AG04450 (cell line): ENCODE measurements around the gene RYR3. TPM values are rescaled to one million over a fixed set of nuclear protein-coding genes. Genes with fewer than 3 reads are reported as not detected.

ENCODE experiments used
- CTCF ChIA-PET: fragments of 300-600, 350-600 bp; formaldehyde crosslinking; extraction: SDS; loops from one replicate; lab custom pipeline; 2022; ENCODE audit warnings: antibody characterized with exemption, inconsistent platforms; lab: Charles Lee
- POLR2A ChIA-PET: fragments of 350-600 bp; formaldehyde crosslinking; extraction: SDS; loops from one replicate; lab custom pipeline; 2021; ENCODE audit warnings: antibody characterized with exemption, inconsistent platforms; lab: Yijun Ruan, JAX
- DNase-seq: peaks from one replicate; pipeline ENCODE4 v3.0.0-alpha.2; 2011; ENCODE audit warnings: low read depth, low spot score
- H3K27ac ChIP-seq: one replicate; pipeline ENCODE4 v1.5.1; 2012; ENCODE audit warnings: low read depth, low read length, control low read depth
- H3K27me3 ChIP-seq: one replicate; pipeline ENCODE4 v1.6.0; 2012; ENCODE audit warnings: low read length; ENCODE audit not compliant: control insufficient read depth, insufficient read depth
- H3K4me3 ChIP-seq: 2 replicates; pipeline ENCODE4 v1.5.1; 2011; ENCODE audit warnings: mild to moderate bottlenecking, low read depth, low read length, control low read depth
- H3K9me3 ChIP-seq: 2 replicates; pipeline ENCODE4 v1.5.1; 2012; ENCODE audit warnings: low read length; ENCODE audit not compliant: control insufficient read depth, insufficient read depth
- CTCF ChIP-seq: IDR thresholded peaks from 2 replicates; pipeline ENCODE4 v1.5.1; 2011; ENCODE audit warnings: low read depth, low read length, control low read depth, inconsistent platforms
- polyA plus RNA-seq: library from polyadenylated mRNA; depleted of rRNA; stranded (reverse); fragments of >200 nt; gene quantifications from 2 replicates; pipeline ENCODE4 v1.2.3, GENCODE V29; 2011

RYR3 gene
- polyA plus RNA-seq, 1 experiment: not detected

- ChIA-PET POLR2A (no interaction called here), CTCF (no interaction called here)
- Histone ChIP-seq H3K4me3 (no peak overlapping the region), H3K9me3 (no peaks in the 10 kb centered on the region), H3K27ac (no peak overlapping the region), H3K27me3 (no peaks in the 10 kb centered on the region)
- no peak for TF ChIP-seq CTCF
- DNase-seq: no peak
Observed at GRCh38 chr15:33460166-33460805, 149.5 kb downstream of the RYR3 start.

DNA sequence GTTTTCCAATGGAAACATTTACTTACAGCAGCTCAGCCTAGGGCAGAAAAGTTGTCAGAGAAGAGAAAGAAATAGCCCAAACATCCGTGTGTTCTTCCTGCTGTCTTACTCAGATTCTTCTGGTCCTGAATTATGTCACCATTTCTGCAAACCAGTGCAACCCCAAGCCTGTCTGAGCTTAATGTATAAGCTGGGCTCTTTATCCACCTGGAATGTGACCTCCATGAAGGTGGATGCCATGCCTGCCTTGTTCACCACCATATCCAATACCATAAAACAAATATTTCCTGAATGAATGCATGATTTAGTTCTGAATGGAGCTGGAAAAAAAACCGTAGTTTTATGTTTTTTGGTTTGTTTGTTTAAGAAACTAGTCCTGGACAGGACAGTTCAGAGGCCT is 150.9 kb downstream of the RYR3 start:
- Histone ChIP-seq H3K27me3 (no peaks in the 10 kb centered on the region), H3K27ac (no peak overlapping the region), H3K9me3 (no peaks in the 10 kb centered on the region), H3K4me3 (no peak overlapping the region)
- CTCF ChIA-PET: no interaction called here
- no peak for TF ChIP-seq CTCF
- POLR2A ChIA-PET: no interaction called here
- no peak for DNase-seq

DNA sequence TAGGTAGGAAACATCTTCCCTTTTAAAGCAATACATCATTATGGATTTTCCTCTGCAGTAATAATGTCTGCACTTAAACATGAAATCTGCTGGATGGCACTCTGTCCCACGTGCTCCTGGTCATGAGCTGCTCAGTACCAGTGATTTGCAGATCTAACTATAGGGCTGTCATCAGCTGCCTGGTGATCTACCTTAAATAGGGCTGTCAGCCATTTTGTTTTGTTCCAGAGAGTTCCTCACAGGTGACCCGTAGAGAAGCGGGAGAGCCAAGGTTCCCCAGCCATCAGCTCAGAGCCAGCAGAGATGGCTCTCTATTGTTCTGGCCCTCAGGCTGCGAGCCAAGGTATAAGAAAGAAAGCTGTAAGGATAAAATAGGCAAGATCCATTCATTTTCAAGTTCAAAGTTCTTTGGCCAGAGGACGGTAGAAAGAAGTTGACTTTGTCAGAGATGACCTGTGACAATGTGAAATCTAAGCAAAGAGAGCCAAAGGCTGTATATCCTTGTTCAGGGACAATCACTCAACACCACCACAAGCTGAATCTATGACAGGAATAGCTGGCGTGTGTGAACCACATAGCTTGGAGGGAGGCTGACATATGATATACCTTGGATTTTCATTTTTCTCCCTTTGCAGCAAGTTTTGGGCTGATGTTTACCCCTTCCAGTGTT is 156.5 kb downstream of the RYR3 start:
- ChIA-PET POLR2A (no interaction called here), CTCF (no interaction called here)
- Histone ChIP-seq H3K9me3 (no peaks in the 10 kb centered on the region), H3K27ac (no peak overlapping the region), H3K4me3 (no peak overlapping the region), H3K27me3 (peaks cover 4% of the 10 kb centered on the region)
- no peak for TF ChIP-seq CTCF
- DNase-seq: no peak

DNA sequence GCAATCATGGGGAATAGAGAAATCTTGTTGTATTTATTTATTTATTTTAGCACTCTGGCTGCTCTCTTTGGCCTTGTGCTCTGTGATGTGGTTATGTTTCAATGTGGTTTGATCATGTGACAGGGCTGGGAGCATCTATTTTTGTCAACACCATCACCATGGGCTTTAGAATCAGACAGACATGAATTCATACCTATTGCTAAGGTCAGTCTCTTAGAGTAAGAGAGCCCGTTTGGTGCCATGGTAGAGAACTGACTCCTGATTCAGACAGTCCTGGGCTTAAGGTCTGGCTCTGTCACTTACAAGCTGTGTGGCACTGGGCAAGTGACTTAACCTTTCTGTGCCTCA is 157.0 kb downstream of the RYR3 start:
- ChIA-PET CTCF (no interaction called here), POLR2A (no interaction called here)
- DNase-seq: no peak
- Histone ChIP-seq H3K27me3 (peaks cover 4% of the 10 kb centered on the region), H3K9me3 (no peaks in the 10 kb centered on the region), H3K4me3 (no peak overlapping the region), H3K27ac (no peak overlapping the region)
- TF ChIP-seq CTCF: no peak

DNA sequence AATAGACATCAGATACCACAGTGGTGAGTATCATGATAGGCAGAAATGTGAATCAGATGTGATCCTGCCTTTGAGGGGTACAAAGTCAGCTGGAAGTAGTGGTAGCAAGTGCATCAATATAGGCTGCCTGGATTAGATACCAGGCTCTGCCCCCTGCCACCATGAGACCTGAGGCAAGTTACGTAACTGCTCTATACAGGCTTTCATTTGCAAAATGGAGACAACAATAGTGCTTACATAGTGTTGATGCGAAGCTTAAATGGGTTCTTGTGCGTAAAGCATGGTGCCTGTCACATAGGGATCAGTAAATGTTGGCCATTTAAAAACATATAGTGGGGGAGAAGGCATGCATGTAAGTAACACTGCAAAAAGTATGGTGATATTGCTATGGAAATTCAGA is 158.0 kb downstream of the RYR3 start:
- Histone ChIP-seq H3K27ac (no peak overlapping the region), H3K27me3 (peaks cover 4% of the 10 kb centered on the region), H3K4me3 (no peak overlapping the region), H3K9me3 (no peaks in the 10 kb centered on the region)
- CTCF ChIA-PET: interaction anchor here (0.6 kb wide), 1 partner anchor 13 kb away, joined by 6 read pairs; no protein-coding TSS in a partner anchor
- TF ChIP-seq CTCF: no peak
- POLR2A ChIA-PET: no interaction called here
- no peak for DNase-seq
